Measurements from ENCODE around the gene MED13. TPM values are rescaled to one million over a fixed set of nuclear protein-coding genes. Genes with fewer than 3 reads are reported as not detected.

Gene MED13
- total and polyA plus RNA-seq, 2 donors (not counting 1 experiment from before 2014, with no cell fraction given) = 36.2 to 47.1 TPM

- no peaks in the 10 kb centered on the region for H3K4me1 ChIP-seq (ENCODE audit: control insufficient read depth, extremely low read depth, insufficient read depth, low read length)
- H3K27ac ChIP-seq (ENCODE audit: insufficient read depth, low read length) = no peak overlapping the region
- no peak overlapping the region for H3K9ac ChIP-seq (ENCODE audit: insufficient read depth, low read length)
- no peak for TF ChIP-seq EZH2 (IDR thresholded peaks at IDR 0.05; ENCODE audit: low read length, missing control alignments)
- TF ChIP-seq, protein P1, sequence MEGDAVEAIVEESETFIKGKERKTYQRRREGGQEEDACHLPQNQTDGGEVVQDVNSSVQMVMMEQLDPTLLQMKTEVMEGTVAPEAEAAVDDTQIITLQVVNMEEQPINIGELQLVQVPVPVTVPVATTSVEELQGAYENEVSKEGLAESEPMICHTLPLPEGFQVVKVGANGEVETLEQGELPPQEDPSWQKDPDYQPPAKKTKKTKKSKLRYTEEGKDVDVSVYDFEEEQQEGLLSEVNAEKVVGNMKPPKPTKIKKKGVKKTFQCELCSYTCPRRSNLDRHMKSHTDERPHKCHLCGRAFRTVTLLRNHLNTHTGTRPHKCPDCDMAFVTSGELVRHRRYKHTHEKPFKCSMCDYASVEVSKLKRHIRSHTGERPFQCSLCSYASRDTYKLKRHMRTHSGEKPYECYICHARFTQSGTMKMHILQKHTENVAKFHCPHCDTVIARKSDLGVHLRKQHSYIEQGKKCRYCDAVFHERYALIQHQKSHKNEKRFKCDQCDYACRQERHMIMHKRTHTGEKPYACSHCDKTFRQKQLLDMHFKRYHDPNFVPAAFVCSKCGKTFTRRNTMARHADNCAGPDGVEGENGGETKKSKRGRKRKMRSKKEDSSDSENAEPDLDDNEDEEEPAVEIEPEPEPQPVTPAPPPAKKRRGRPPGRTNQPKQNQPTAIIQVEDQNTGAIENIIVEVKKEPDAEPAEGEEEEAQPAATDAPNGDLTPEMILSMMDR (conservative IDR thresholded peaks at IDR 0.05 in 1 of 2, IDR thresholded peaks at IDR 0.05 in 1 of 2; ENCODE audit: low read depth in 1 of 2, low read length in 2 of 2) = no peak
- no peak for DNase-seq (ENCODE audit: low read depth in 2 of 2)
- H3K9me3 ChIP-seq (ENCODE audit: control insufficient read depth, insufficient read depth, low read depth, low read length) = no peaks in the 10 kb centered on the region
- peaks cover 3% of the 10 kb centered on the region for H3K27me3 ChIP-seq (ENCODE audit: control insufficient read depth, insufficient read depth, low read length)
- no peak overlapping the region for H3K4me3 ChIP-seq (replicated peaks in 1 of 4; ENCODE audit: control extremely low read depth in 1 of 4, insufficient read depth in 1 of 4, low read depth in 3 of 4, low read length in 4 of 4)
- H3K36me3 ChIP-seq (ENCODE audit: control insufficient read depth, insufficient read depth, low read length) = no peaks in the 10 kb centered on the region
- no peak overlapping the region for H2AFZ ChIP-seq (ENCODE audit: low read length)
- H3K4me2 ChIP-seq (ENCODE audit: extremely low read depth, insufficient read depth, low read length) = no peak overlapping the region
- H4K20me1 ChIP-seq (ENCODE audit: control insufficient read depth, extremely low read depth, insufficient read depth, low read length) = no peaks in the 10 kb centered on the region
- no peaks in the 10 kb centered on the region for H3K79me2 ChIP-seq (ENCODE audit: control insufficient read depth, insufficient read depth, low read length)
Measured at GRCh38 chr17:62083651-62084050, 18.6 kb upstream of the MED13 start.

GRCh38 chr17:62080647-62081046, 15.6 kb upstream of the MED13 start:
- Histone ChIP-seq H3K4me3 (replicated peaks in 1 of 4; ENCODE audit: control extremely low read depth in 1 of 4, insufficient read depth in 1 of 4, low read depth in 3 of 4, low read length in 4 of 4) (no peak overlapping the region), H3K9ac (ENCODE audit: insufficient read depth, low read length) (no peak overlapping the region), H3K4me2 (ENCODE audit: extremely low read depth, insufficient read depth, low read length) (no peak overlapping the region), H3K27me3 (ENCODE audit: control insufficient read depth, insufficient read depth, low read length) (no peaks in the 10 kb centered on the region), H3K4me1 (ENCODE audit: control insufficient read depth, extremely low read depth, insufficient read depth, low read length) (no peaks in the 10 kb centered on the region), H3K79me2 (ENCODE audit: control insufficient read depth, insufficient read depth, low read length) (no peaks in the 10 kb centered on the region), H2AFZ (ENCODE audit: low read length) (no peak overlapping the region), H3K36me3 (ENCODE audit: control insufficient read depth, insufficient read depth, low read length) (no peaks in the 10 kb centered on the region), H4K20me1 (ENCODE audit: control insufficient read depth, extremely low read depth, insufficient read depth, low read length) (no peaks in the 10 kb centered on the region), H3K27ac (ENCODE audit: insufficient read depth, low read length) (no peak overlapping the region), H3K9me3 (ENCODE audit: control insufficient read depth, insufficient read depth, low read depth, low read length) (no peaks in the 10 kb centered on the region)
- no peak for DNase-seq (ENCODE audit: low read depth in 2 of 2)
- no peak for TF ChIP-seq EZH2 (IDR thresholded peaks at IDR 0.05; ENCODE audit: low read length, missing control alignments)
- TF ChIP-seq, protein P1 (conservative IDR thresholded peaks at IDR 0.05 in 1 of 2, IDR thresholded peaks at IDR 0.05 in 1 of 2; ENCODE audit: low read depth in 1 of 2, low read length in 2 of 2) = no peak

- no peak overlapping the region for H3K9ac ChIP-seq (ENCODE audit: insufficient read depth, low read length)
- no peaks in the 10 kb centered on the region for H3K27me3 ChIP-seq (ENCODE audit: control insufficient read depth, insufficient read depth, low read length)
- no peak overlapping the region for H2AFZ ChIP-seq (ENCODE audit: low read length)
- H3K4me2 ChIP-seq (ENCODE audit: extremely low read depth, insufficient read depth, low read length) = no peak overlapping the region
- H3K27ac ChIP-seq (ENCODE audit: insufficient read depth, low read length) = no peak overlapping the region
- DNase-seq (ENCODE audit: low read depth in 2 of 2) = no peak
- H3K79me2 ChIP-seq (ENCODE audit: control insufficient read depth, insufficient read depth, low read length) = no peaks in the 10 kb centered on the region
- H3K4me1 ChIP-seq (ENCODE audit: control insufficient read depth, extremely low read depth, insufficient read depth, low read length) = no peaks in the 10 kb centered on the region
- no peaks in the 10 kb centered on the region for H3K9me3 ChIP-seq (ENCODE audit: control insufficient read depth, insufficient read depth, low read depth, low read length)
- no peaks in the 10 kb centered on the region for H4K20me1 ChIP-seq (ENCODE audit: control insufficient read depth, extremely low read depth, insufficient read depth, low read length)
- TF ChIP-seq EZH2 (IDR thresholded peaks at IDR 0.05; ENCODE audit: low read length, missing control alignments) = no peak
- no peaks in the 10 kb centered on the region for H3K36me3 ChIP-seq (ENCODE audit: control insufficient read depth, insufficient read depth, low read length)
- no peak overlapping the region for H3K4me3 ChIP-seq (replicated peaks in 1 of 4; ENCODE audit: control extremely low read depth in 1 of 4, insufficient read depth in 1 of 4, low read depth in 3 of 4, low read length in 4 of 4)
Measured at GRCh38 chr17:62078009-62078408, 12.9 kb upstream of the MED13 start.

All from fibroblast of lung (primary cell).